DND-41 (cell line): ENCODE results near the gene SH2B3.
"Not testable (repeated sequence)": the region's sequence is repeated elsewhere in the genome, so short reads cannot be mapped to it uniquely, and the experiment has no call there.

Experiments used
- ATAC-seq: fragments of 200-7000 bp; cut with Tn5 transposase; 3 replicates; pipeline ENCODE4 v1.9.1; 2021; ENCODE audit warnings: low read depth; ENCODE audit not compliant: insufficient read depth
- DNase-seq: peaks from one replicate; pipeline ENCODE4 v3.0.0-alpha.2; 2020
- H2AFZ ChIP-seq: 2 replicates; pipeline ENCODE4 v1.6.0; 2012; ENCODE audit warnings: low read depth, low read length
- H3K27ac ChIP-seq: 2 replicates; pipeline ENCODE4 v1.5.1; 2012; ENCODE audit warnings: low read length, inconsistent platforms
- H3K27me3 ChIP-seq: fragments of 200-600 bp; sonication (generic); 2 replicates; pipeline ENCODE4 v1.6.0; 2012; ENCODE audit warnings: low read length, mild to moderate bottlenecking, inconsistent platforms; ENCODE audit not compliant: insufficient read depth, poor library complexity
- H3K36me3 ChIP-seq: 2 replicates; pipeline ENCODE4 v1.5.1; 2012; ENCODE audit warnings: low read length, inconsistent platforms; ENCODE audit not compliant: insufficient read depth
- H3K4me1 ChIP-seq: 2 replicates; pipeline ENCODE4 v1.5.1; 2012; ENCODE audit warnings: mild to moderate bottlenecking, low read length; ENCODE audit not compliant: insufficient read depth
- H3K4me2 ChIP-seq: 2 replicates; pipeline ENCODE4 v1.6.0; 2012; ENCODE audit warnings: mild to moderate bottlenecking, moderate library complexity, low read length, inconsistent platforms; ENCODE audit not compliant: insufficient read depth
- H3K4me3 ChIP-seq, 2 experiments: fragments of 200-600 bp in 1 of 2; shearing (Covaris generic) in 1 of 2; 2 replicates each; pipeline ENCODE4 v1.5.1; 2012 to 2016; ENCODE audit warnings: inconsistent platforms in 2 of 2, low read length in 2 of 2, mild to moderate bottlenecking in 2 of 2, low read depth in 1 of 2, moderate library complexity in 1 of 2
- H3K79me2 ChIP-seq: 2 replicates; pipeline ENCODE4 v1.6.0; 2012; ENCODE audit warnings: low read length, inconsistent platforms; ENCODE audit not compliant: insufficient read depth
- H3K9ac ChIP-seq: 2 replicates; pipeline ENCODE4 v1.6.0; 2012; ENCODE audit warnings: low read depth, mild to moderate bottlenecking, inconsistent platforms, low read length, moderate library complexity
- H3K9me3 ChIP-seq: 2 replicates; pipeline ENCODE4 v1.5.1; 2012; ENCODE audit warnings: low read length, moderate library complexity, mild to moderate bottlenecking, inconsistent platforms; ENCODE audit not compliant: insufficient read depth, severe bottlenecking
- H4K20me1 ChIP-seq: 2 replicates; pipeline ENCODE4 v1.6.0; 2012; ENCODE audit warnings: low read length; ENCODE audit not compliant: insufficient read depth
- EZH2 ChIP-seq: IDR thresholded peaks from 3 replicates; pipeline ENCODE4 v1.6.1; 2012; ENCODE audit warnings: borderline replicate concordance, low read depth, mild to moderate bottlenecking, moderate library complexity, low read length, inconsistent platforms; ENCODE audit not compliant: severe bottlenecking
- TF ChIP-seq, protein P1 (sequence below): IDR thresholded peaks from 2 replicates; pipeline ENCODE4 v1.5.1; 2012; ENCODE audit warnings: borderline replicate concordance, low read length, moderate library complexity, mild to moderate bottlenecking; ENCODE audit not compliant: poor library complexity, severe bottlenecking; ENCODE audit errors: extremely low read depth

Gene SH2B3

GRCh38 chr12:111396726-111397445 is 8.8 kb upstream of the SH2B3 start:
- H3K27ac ChIP-seq = no peak overlapping the region
- DNase-seq = peak; percentile 84

GRCh38 chr12:111398530-111398929 is 7.2 kb upstream of the SH2B3 start:
- Histone ChIP-seq H3K4me1 (peaks cover 4% of the 10 kb centered on the region), H2AFZ (no peak overlapping the region), H3K79me2 (no peaks in the 10 kb centered on the region), H3K27ac (no peak overlapping the region), H3K27me3 (no peaks in the 10 kb centered on the region), H3K4me2 (no peak overlapping the region), H3K4me3 (no peak overlapping the region), H3K36me3 (no peaks in the 10 kb centered on the region), H3K9ac (no peak overlapping the region), H3K9me3 (no peaks in the 10 kb centered on the region), H4K20me1 (no peaks in the 10 kb centered on the region)
- TF ChIP-seq EZH2 = no peak
- TF ChIP-seq, protein P1, sequence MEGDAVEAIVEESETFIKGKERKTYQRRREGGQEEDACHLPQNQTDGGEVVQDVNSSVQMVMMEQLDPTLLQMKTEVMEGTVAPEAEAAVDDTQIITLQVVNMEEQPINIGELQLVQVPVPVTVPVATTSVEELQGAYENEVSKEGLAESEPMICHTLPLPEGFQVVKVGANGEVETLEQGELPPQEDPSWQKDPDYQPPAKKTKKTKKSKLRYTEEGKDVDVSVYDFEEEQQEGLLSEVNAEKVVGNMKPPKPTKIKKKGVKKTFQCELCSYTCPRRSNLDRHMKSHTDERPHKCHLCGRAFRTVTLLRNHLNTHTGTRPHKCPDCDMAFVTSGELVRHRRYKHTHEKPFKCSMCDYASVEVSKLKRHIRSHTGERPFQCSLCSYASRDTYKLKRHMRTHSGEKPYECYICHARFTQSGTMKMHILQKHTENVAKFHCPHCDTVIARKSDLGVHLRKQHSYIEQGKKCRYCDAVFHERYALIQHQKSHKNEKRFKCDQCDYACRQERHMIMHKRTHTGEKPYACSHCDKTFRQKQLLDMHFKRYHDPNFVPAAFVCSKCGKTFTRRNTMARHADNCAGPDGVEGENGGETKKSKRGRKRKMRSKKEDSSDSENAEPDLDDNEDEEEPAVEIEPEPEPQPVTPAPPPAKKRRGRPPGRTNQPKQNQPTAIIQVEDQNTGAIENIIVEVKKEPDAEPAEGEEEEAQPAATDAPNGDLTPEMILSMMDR = no peak
- no peak for DNase-seq
- ATAC-seq = no peak

More at GRCh38 chr12:111396726-111397445, 8.8 kb upstream of the SH2B3 start:
- no peaks in the 10 kb centered on the region for H3K36me3 ChIP-seq
- peak overlapping the region; percentile 28 for H3K9ac ChIP-seq
- H3K9me3 ChIP-seq = no peaks in the 10 kb centered on the region
- no peaks in the 10 kb centered on the region for H4K20me1 ChIP-seq
- H3K4me2 ChIP-seq = peak overlapping the region; percentile 62
- 0 out of 4 replicates have a peak overlapping the region, but pooled peaks of 1 of the 2 experiments have one; percentile 41 for H3K4me3 ChIP-seq
- H3K4me1 ChIP-seq = peaks cover 4% of the 10 kb centered on the region
- H3K79me2 ChIP-seq = no peaks in the 10 kb centered on the region
- no peaks in the 10 kb centered on the region for H3K27me3 ChIP-seq
- TF ChIP-seq, protein P1 = peak; percentile 96
- no peak for TF ChIP-seq EZH2
- H2AFZ ChIP-seq = peak overlapping the region; percentile 65
- peak; percentile 99 for ATAC-seq

DNA sequence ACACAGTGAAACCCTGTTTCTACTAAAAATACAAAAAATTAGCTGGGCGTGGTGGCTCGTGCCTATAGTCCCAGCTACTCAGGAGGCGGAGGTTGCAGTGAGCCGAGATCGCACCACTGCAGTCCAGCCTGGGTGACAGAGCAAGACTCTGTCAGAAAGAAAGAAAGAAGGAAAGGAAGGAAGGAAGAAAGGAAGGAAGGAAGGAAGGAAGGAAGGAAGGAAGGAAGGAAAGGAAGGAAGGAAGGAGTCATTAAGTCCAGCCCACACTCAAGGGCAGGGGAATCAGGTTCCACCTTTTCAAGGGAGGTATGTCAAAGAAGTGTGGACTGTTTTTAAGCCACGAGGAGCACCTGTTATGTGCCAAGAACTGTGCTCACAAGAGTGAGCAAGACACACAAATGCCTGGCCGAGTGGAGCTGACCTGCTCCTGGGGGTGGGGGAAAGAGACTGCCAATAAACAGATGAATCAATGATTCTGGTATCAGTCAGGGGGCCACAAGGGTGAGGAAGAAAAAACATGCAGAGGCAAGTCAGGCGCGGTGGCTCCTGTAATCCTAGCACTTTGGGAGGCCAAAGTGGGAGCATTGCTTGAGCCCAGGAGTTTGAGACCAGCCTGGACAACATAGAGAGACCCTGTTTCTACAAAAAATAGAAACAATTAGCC is 5.8 kb upstream of the SH2B3 start:
- not testable (repeated sequence) for H3K27me3 ChIP-seq, DNase-seq, H3K9me3 ChIP-seq, H3K79me2 ChIP-seq, H2AFZ ChIP-seq, ATAC-seq, H3K36me3 ChIP-seq, H3K27ac ChIP-seq, H4K20me1 ChIP-seq, H3K4me2 ChIP-seq, H3K9ac ChIP-seq, H3K4me3 ChIP-seq
- H3K4me1 ChIP-seq = peaks cover 10% of the 10 kb centered on the region

- Histone ChIP-seq H3K9ac (no peak overlapping the region), H3K27ac (no peak overlapping the region), H3K9me3 (no peaks in the 10 kb centered on the region), H3K36me3 (no peaks in the 10 kb centered on the region; the same call in 1 of the 2 replicates), H4K20me1 (no peaks in the 10 kb centered on the region), H3K27me3 (no peaks in the 10 kb centered on the region), H3K4me1 (peaks cover 17% of the 10 kb centered on the region), H3K4me3 (no peak overlapping the region), H3K79me2 (peaks cover 2% of the 10 kb centered on the region), H3K4me2 (no peak overlapping the region), H2AFZ (no peak overlapping the region)
- ATAC-seq = no peak
- DNase-seq = no peak
- TF ChIP-seq, protein P1 = no peak
- no peak for TF ChIP-seq EZH2
Measured at GRCh38 chr12:111401167-111401605, 4.5 kb upstream of the SH2B3 start.

DNA sequence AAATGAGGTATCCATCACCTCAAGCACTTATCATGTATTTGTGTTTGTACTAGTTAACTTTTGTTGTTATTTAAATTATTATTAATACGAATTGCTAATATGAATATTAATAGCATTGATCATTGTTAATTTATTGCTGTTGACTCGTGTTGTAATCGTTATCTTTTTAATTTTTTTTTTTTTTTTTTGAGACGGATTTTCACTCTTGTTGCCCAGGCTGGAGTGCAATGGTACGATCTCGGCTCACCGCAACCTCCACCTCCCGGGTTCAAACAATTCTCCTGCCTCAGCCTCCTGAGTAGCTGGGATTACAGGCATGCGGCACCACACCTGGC is 3.3 kb upstream of the SH2B3 start:
- H3K9me3 ChIP-seq, H3K27ac ChIP-seq, DNase-seq, ATAC-seq, H2AFZ ChIP-seq, H3K4me2 ChIP-seq, H3K36me3 ChIP-seq, H3K27me3 ChIP-seq, H4K20me1 ChIP-seq, H3K4me3 ChIP-seq, H3K9ac ChIP-seq: not testable (repeated sequence)
- Histone ChIP-seq H3K79me2 (peaks cover 15% of the 10 kb centered on the region), H3K4me1 (peaks cover 22% of the 10 kb centered on the region)
